A375 (cell line): ENCODE results near the gene KANSL1L. TPM values are rescaled to one million over a fixed set of nuclear protein-coding genes. Genes with fewer than 3 reads are reported as not detected.

Experiments
- total RNA-seq: library from RNA; depleted of rRNA; stranded (reverse); fragments of >200 nt; shearing (Covaris generic); gene quantifications from 2 replicates; pipeline ENCODE4 v1.2.3, GENCODE V29; 2014; rRNA removed

KANSL1L gene
- total RNA-seq = 5.7 and 7.7 TPM in 2 replicates

GRCh38 chr2:210171309-210172218, at the start of gene KANSL1L:
Gene KANSL1L (minus strand): TSS chr2:210171409. CDS start chr2:210154582, 16,827 bp downstream.

GRCh38 chr2:210002158-210003157, 168.8 kb downstream of the KANSL1L start, which contains the start of gene RPE:
Gene RPE (plus strand): TSS chr2:210002638. CDS start chr2:210002662, 24 bp downstream.

Other genes with a start within 250 kb of the KANSL1L start
- 37.8 and 39.9 TPM in 2 replicates for gene RPE, start 168.8 kb downstream of the KANSL1L start, total RNA-seq
- gene ACADL, start 54.0 kb upstream of the KANSL1L start, total RNA-seq = 0.08 and 0.23 TPM in 2 replicates
- gene MYL1, start 143.8 kb upstream of the KANSL1L start, total RNA-seq = not detected in 2 replicates